Chondrocyte (in vitro differentiated cells): ENCODE results near the gene ITFG1. TPM values are rescaled to one million over a fixed set of nuclear protein-coding genes. Genes with fewer than 3 reads are reported as not detected.

ENCODE experiments used
- DNase-seq: peaks from one replicate; pipeline ENCODE4 v3.0.0; 2021; ENCODE audit warnings: mixed read lengths, low spot score
- H3K27ac Mint-ChIP-seq: one replicate; pipeline ENCODE4 v1.8.0; 2021; ENCODE audit warnings: mild to moderate bottlenecking, moderate library complexity, mixed read lengths; ENCODE audit not compliant: unreplicated experiment
- H3K27me3 Mint-ChIP-seq: 2 replicates; pipeline ENCODE4 v1.8.0; 2021; ENCODE audit warnings: low read depth, mixed read lengths
- H3K36me3 Mint-ChIP-seq: 2 replicates; pipeline ENCODE4 v1.8.0; 2021; ENCODE audit warnings: low read depth, mixed read lengths
- H3K4me1 Mint-ChIP-seq: 2 replicates; pipeline ENCODE4 v1.8.0; 2021; ENCODE audit warnings: low read depth, mild to moderate bottlenecking, mixed read lengths
- H3K4me3 Mint-ChIP-seq: one replicate; pipeline ENCODE4 v1.8.0; 2021; ENCODE audit warnings: mild to moderate bottlenecking, moderate library complexity, mixed read lengths; ENCODE audit not compliant: unreplicated experiment
- H3K9me3 Mint-ChIP-seq: 2 replicates; pipeline ENCODE4 v1.8.0; 2021; ENCODE audit warnings: low read depth, mixed read lengths
- total RNA-seq: library from RNA; stranded (reverse); gene quantifications from 3 replicates; pipeline ENCODE4 v1.2.1, GENCODE V29; 2021
- TF ChIP-seq, protein P1 (sequence below): fragments of 200-600 bp; sonication (generic); IDR thresholded peaks from 2 replicates; pipeline ENCODE4 v1.5.0; 2021; ENCODE audit warnings: antibody characterized with exemption, mild to moderate bottlenecking, moderate library complexity

ITFG1 gene
- total RNA-seq, 1 donor from 2014 or later = 71.7 TPM

DNA sequence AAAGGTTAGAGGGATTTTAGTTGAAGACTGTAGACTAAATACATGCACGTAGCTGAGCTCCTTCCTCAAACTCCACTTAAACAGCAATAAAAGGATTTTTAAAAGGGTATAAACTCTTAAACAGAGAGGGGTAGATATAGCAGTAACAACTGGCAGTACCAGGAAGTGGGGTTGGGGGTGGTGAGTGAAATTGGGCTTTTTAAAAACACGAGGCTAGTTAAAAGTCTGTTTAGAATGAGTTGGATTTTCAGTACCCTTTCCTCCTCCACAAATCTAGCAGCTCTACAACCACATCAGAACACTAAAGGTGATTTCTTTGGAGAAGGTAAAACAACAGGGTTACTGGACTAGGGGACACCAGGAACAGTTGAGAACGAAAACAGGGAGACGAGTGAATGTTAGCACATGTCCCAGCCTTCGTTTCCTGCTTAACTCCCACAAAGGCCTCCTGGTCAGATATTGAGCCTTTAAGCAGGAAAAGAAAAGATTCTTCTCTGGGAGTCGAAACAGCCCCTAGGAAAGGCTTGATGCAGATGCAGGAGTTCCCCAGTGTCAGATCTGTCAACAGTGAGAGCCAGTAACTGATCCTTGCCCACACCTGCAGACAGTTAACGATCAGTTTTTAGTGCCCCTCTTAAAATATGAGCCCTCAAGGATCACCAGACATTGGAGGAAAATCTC is 331.0 kb downstream of the ITFG1 start:
- H3K4me3 Mint-ChIP-seq = no peak overlapping the region
- TF ChIP-seq, protein P1, sequence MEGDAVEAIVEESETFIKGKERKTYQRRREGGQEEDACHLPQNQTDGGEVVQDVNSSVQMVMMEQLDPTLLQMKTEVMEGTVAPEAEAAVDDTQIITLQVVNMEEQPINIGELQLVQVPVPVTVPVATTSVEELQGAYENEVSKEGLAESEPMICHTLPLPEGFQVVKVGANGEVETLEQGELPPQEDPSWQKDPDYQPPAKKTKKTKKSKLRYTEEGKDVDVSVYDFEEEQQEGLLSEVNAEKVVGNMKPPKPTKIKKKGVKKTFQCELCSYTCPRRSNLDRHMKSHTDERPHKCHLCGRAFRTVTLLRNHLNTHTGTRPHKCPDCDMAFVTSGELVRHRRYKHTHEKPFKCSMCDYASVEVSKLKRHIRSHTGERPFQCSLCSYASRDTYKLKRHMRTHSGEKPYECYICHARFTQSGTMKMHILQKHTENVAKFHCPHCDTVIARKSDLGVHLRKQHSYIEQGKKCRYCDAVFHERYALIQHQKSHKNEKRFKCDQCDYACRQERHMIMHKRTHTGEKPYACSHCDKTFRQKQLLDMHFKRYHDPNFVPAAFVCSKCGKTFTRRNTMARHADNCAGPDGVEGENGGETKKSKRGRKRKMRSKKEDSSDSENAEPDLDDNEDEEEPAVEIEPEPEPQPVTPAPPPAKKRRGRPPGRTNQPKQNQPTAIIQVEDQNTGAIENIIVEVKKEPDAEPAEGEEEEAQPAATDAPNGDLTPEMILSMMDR = no peak
- H3K27me3 Mint-ChIP-seq = no peaks in the 10 kb centered on the region
- no peaks in the 10 kb centered on the region for H3K4me1 Mint-ChIP-seq
- no peaks in the 10 kb centered on the region for H3K36me3 Mint-ChIP-seq
- no peak overlapping the region for H3K27ac Mint-ChIP-seq
- H3K9me3 Mint-ChIP-seq = no peaks in the 10 kb centered on the region
- DNase-seq = no peak

DNA sequence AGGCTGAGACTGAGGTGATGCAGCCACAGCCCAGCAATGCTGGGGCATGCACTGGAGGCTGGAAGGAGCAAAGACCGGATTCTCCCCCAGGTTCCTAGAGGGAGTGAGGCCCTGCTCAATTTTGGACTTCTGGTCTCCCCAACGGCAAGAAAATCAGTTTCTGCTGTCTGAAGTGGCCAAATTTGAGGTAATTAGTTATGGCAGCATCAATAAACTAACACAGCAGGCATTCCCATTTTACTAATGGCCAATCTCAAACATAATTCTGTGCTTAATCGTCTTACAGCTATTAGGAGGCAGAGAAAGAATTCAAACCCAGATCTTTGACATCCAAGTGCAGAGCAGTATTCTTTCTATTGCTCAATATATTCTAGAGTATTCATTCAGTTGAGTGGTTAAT is 333.3 kb downstream of the ITFG1 start:
- TF ChIP-seq, protein P1 = no peak
- DNase-seq = no peak
- no peaks in the 10 kb centered on the region for H3K4me1 Mint-ChIP-seq
- H3K27me3 Mint-ChIP-seq = no peaks in the 10 kb centered on the region
- no peak overlapping the region for H3K4me3 Mint-ChIP-seq
- H3K9me3 Mint-ChIP-seq = no peaks in the 10 kb centered on the region
- H3K36me3 Mint-ChIP-seq = no peaks in the 10 kb centered on the region
- H3K27ac Mint-ChIP-seq = no peak overlapping the region

DNA sequence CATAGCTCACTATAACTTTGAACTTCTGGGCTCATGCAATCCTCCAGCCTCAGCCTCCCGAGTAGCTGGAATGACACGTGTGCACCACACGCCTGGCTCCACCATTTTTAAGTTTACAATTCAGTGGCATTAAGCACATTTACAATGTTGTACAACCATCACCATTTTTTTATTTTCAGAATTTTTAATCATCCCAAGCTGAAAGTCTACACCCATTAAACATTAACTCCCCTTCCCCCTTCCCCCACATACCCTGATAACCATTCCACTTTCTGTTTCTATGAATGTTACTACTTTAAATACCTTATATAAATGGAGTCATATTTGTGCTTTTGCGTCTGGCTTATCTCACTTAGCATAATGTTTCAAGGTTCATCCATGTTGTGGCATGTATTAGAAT is 335.1 kb downstream of the ITFG1 start:
- TF ChIP-seq, protein P1 = no peak
- no peaks in the 10 kb centered on the region for H3K4me1 Mint-ChIP-seq

DNA sequence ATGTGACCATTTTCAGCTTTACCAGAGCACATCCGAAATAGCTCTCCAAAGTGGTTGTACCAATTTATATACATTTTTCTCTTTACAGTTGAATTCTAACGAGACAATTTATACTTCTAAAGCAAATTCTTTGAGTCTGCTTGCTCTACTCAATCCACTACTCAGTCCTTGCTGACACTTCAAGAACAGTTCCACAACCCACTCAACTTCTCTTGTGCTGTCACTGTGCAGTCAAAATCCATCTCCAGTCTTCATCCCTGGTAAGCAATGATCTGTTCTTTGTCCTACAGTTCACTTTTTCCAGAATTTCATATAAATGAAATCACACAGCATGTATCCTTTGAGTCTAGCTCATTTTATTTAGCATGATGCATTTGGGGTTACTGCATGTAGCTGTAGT is 347.7 kb downstream of the ITFG1 start:
- Mint-ChIP-seq H3K27me3 (no peaks in the 10 kb centered on the region), H3K4me1 (no peaks in the 10 kb centered on the region), H3K4me3 (no peak overlapping the region), H3K36me3 (no peaks in the 10 kb centered on the region), H3K27ac (no peak overlapping the region), H3K9me3 (no peaks in the 10 kb centered on the region)
- DNase-seq = no peak
- TF ChIP-seq, protein P1 = no peak

More for the DNA sequence above, 335.1 kb downstream of the ITFG1 start:
- H3K27ac Mint-ChIP-seq = no peak overlapping the region
- no peaks in the 10 kb centered on the region for H3K27me3 Mint-ChIP-seq
- H3K36me3 Mint-ChIP-seq = no peaks in the 10 kb centered on the region
- DNase-seq = no peak
- H3K4me3 Mint-ChIP-seq = no peak overlapping the region
- no peaks in the 10 kb centered on the region for H3K9me3 Mint-ChIP-seq

DNA sequence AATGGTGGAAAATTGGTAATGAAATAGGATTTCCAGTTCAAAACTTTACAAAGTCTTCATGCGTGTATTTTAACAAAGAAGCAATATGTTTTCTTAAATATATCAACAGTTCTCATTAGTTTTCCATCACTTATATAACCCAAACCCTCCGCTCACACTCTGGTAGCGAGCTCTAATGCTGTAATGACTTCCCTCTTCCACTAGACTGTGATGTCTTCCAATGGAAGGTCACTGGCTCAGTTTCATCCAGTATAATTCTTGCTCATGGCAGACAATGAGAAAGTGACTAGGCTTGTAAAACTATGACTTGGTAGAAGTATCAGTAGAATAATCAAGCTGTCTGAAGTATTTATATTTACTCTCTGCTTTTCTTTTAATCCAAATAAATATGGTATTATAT is 349.9 kb downstream of the ITFG1 start:
- H3K27ac Mint-ChIP-seq = no peak overlapping the region
- H3K27me3 Mint-ChIP-seq = no peaks in the 10 kb centered on the region

More for the DNA sequence above, 349.9 kb downstream of the ITFG1 start:
- TF ChIP-seq, protein P1 = no peak
- Mint-ChIP-seq H3K9me3 (no peaks in the 10 kb centered on the region), H3K36me3 (no peaks in the 10 kb centered on the region), H3K4me1 (no peaks in the 10 kb centered on the region), H3K4me3 (no peak overlapping the region)
- DNase-seq = no peak
